WERI-Rb-1 (cell line): ENCODE measurements around the gene FBXO15.

ENCODE experiments used
- DNase-seq: peaks from one replicate; pipeline ENCODE4 v3.0.0-alpha.2; 2020
- H3K27ac ChIP-seq: fragments of 250-450 bp; sonication (Bioruptor Pico); 2 replicates; pipeline ENCODE4 v1.5.1; 2020; ENCODE audit warnings: mild to moderate bottlenecking, moderate library complexity
- H3K27me3 ChIP-seq: fragments of 250-450 bp; sonication (Bioruptor Pico); 2 replicates; pipeline ENCODE4 v1.5.1; 2021; ENCODE audit warnings: mild to moderate bottlenecking, low read depth, moderate library complexity; ENCODE audit not compliant: insufficient read depth, severe bottlenecking
- H3K36me3 ChIP-seq: fragments of 250-450 bp; sonication (Bioruptor Pico); 2 replicates; pipeline ENCODE4 v1.5.1; 2020; ENCODE audit warnings: mild to moderate bottlenecking, moderate library complexity
- H3K4me3 ChIP-seq: 2 replicates; pipeline ENCODE4 v1.5.1; 2011; ENCODE audit warnings: low read depth, mild to moderate bottlenecking, control low read depth, low read length
- H3K9me3 ChIP-seq: fragments of 250-450 bp; sonication (Bioruptor Pico); 2 replicates; pipeline ENCODE4 v1.5.1; 2021; ENCODE audit warnings: mild to moderate bottlenecking, moderate library complexity; ENCODE audit not compliant: severe bottlenecking
- CTCF ChIP-seq: IDR thresholded peaks from 2 replicates; pipeline ENCODE4 v1.5.1; 2011; ENCODE audit warnings: low read depth, mild to moderate bottlenecking, control low read depth, inconsistent platforms, low read length

Gene FBXO15

GRCh38 chr18:74147779-74148542 is at the start of gene FBXO15, which contains the start of gene TIMM21:
FBXO15 (minus strand) TSS chr18:74147834; CDS start chr18:74147785, 49 bp downstream.
TIMM21 (plus strand) TSS chr18:74148523; CDS start chr18:74148809, 286 bp downstream.
- Histone ChIP-seq H3K4me3 (peak within 1 kb of the TSS; percentile 99), H3K27me3 (no peaks in the 10 kb centered on the region), H3K36me3 (peaks cover 30% of the 10 kb centered on the region), H3K9me3 (no peaks in the 10 kb centered on the region), H3K27ac (peak within 1 kb of the TSS; percentile 95)
- DNase-seq = peak; percentile 99
- no peak for TF ChIP-seq CTCF

- H3K4me3 ChIP-seq = peak overlapping the region; percentile 41
- peak; percentile 56 for TF ChIP-seq CTCF
- peaks cover 33% of the 10 kb centered on the region for H3K27me3 ChIP-seq
- no peak overlapping the region for H3K27ac ChIP-seq
- peak; percentile 52 for DNase-seq
- H3K9me3 ChIP-seq = no peaks in the 10 kb centered on the region
- H3K36me3 ChIP-seq = no peaks in the 10 kb centered on the region
Observed at GRCh38 chr18:74196220-74197119, 48.8 kb upstream of the FBXO15 start.

GRCh38 chr18:74194691-74195090 is 47.1 kb upstream of the FBXO15 start:
- Histone ChIP-seq H3K9me3 (no peaks in the 10 kb centered on the region), H3K27me3 (peaks cover 21% of the 10 kb centered on the region), H3K36me3 (no peaks in the 10 kb centered on the region), H3K4me3 (no peak overlapping the region), H3K27ac (no peak overlapping the region)
- TF ChIP-seq CTCF = no peak
- DNase-seq = no peak

GRCh38 chr18:74191577-74191976 is 43.9 kb upstream of the FBXO15 start:
- DNase-seq = no peak
- Histone ChIP-seq H3K27me3 (peaks cover 2% of the 10 kb centered on the region), H3K4me3 (no peak overlapping the region), H3K36me3 (no peaks in the 10 kb centered on the region), H3K27ac (no peak overlapping the region), H3K9me3 (no peaks in the 10 kb centered on the region)
- no peak for TF ChIP-seq CTCF

- TF ChIP-seq CTCF = no peak
- Histone ChIP-seq H3K27me3 (peaks cover 2% of the 10 kb centered on the region), H3K9me3 (no peaks in the 10 kb centered on the region), H3K27ac (no peak overlapping the region), H3K4me3 (no peak overlapping the region), H3K36me3 (no peaks in the 10 kb centered on the region)
- no peak for DNase-seq
Observed at GRCh38 chr18:74190086-74190485, 42.5 kb upstream of the FBXO15 start.
